HepG2 (cell line): ENCODE data around the gene BMX. TPM values are rescaled to one million over a fixed set of nuclear protein-coding genes. Genes with fewer than 3 reads are reported as not detected.

Experiments
- ATAC-seq: fragments of 200-7000 bp; cut with Tn5 transposase; 3 replicates; pipeline ENCODE4 v1.9.1; 2020; ENCODE audit warnings: mild to moderate bottlenecking, moderate library complexity
- BruUV-seq: library from RNA; stranded (reverse); fragments of 400-500 nt; replicated peaks from 2 replicates; lab custom pipeline; 2021; lab: Mats Ljungman, UMichigan
- CTCF ChIA-PET: fragments of 300-600 bp; formaldehyde crosslinking; extraction: SDS; loops from one replicate; lab custom pipeline; 2021; ENCODE audit warnings: low total read pairs, inconsistent platforms, low intra/inter-chr PET ratio; lab: Yijun Ruan, JAX
- POLR2A ChIA-PET: fragments of 350-600 bp; sonication (Branson Sonifier 250); formaldehyde crosslinking; loops from one replicate; lab custom pipeline; 2020; ENCODE audit warnings: antibody characterized with exemption, inconsistent platforms; lab: Yijun Ruan, JAX
- DNase-seq: peaks from one replicate; pipeline ENCODE4 v3.0.0-alpha.2; 2015; ENCODE audit warnings: low spot score
- FAIRE-seq: peaks from 3 replicates; lab custom pipeline; 2011; peaks lifted over from hg19 to GRCh38; lab: Jason Lieb, UNC
- H2AFZ ChIP-seq: one replicate; pipeline ENCODE4 v1.6.1; 2011; ENCODE audit warnings: low read length, inconsistent platforms
- H3K27ac ChIP-seq: fragments of 300-600 bp; 3 replicates; pipeline ENCODE4 v1.8.0; 2011; ENCODE audit warnings: mixed run types, mild to moderate bottlenecking, mixed read lengths, low read length, inconsistent platforms; ENCODE audit not compliant: insufficient read depth; ENCODE audit errors: extremely low read length
- H3K27me3 ChIP-seq, 2 experiments: fragments of 200-600 bp in 1 of 2; 2 replicates in 1 of 2; 3 replicates in 1 of 2; pipeline versions ENCODE4 v1.6.0 to v1.8.0; 2011; ENCODE audit warnings: low read length in 2 of 2, mild to moderate bottlenecking in 2 of 2, moderate library complexity in 2 of 2, inconsistent platforms in 1 of 2; ENCODE audit not compliant: insufficient read depth in 2 of 2, control insufficient read depth in 1 of 2
- H3K36me3 ChIP-seq, 2 experiments: fragments of 200-600 bp in 1 of 2; replicated peaks in 1 of 2; 2 replicates in 1 of 2; 3 replicates in 1 of 2; pipeline versions ENCODE4 v1.5.1 to v1.8.0; 2011; ENCODE audit warnings: low read length in 2 of 2, inconsistent platforms in 1 of 2; ENCODE audit not compliant: insufficient read depth in 2 of 2, control insufficient read depth in 1 of 2
- H3K4me1 ChIP-seq: 2 replicates; pipeline ENCODE4 v1.5.1; 2012; ENCODE audit warnings: low read length, inconsistent platforms; ENCODE audit not compliant: insufficient read depth
- H3K4me2 ChIP-seq: 2 replicates; pipeline ENCODE4 v1.6.0; 2011; ENCODE audit warnings: low read depth, low read length, inconsistent platforms
- H3K4me3 ChIP-seq, 3 experiments: fragments of 200-600 bp in 1 of 3; sonication (generic), shearing (Covaris generic) in 1 of 3; replicated peaks in 1 of 3; 2 replicates each; pipeline ENCODE4 v1.5.1; 2011 to 2016; ENCODE audit warnings: low read length in 3 of 3, inconsistent platforms in 2 of 3, low read depth in 2 of 3, mild to moderate bottlenecking in 2 of 3, control low read depth in 1 of 3, mixed read lengths in 1 of 3; ENCODE audit not compliant: insufficient read depth in 1 of 3
- H3K79me2 ChIP-seq: one replicate; pipeline ENCODE4 v1.6.1; 2011; ENCODE audit warnings: low read length, inconsistent platforms; ENCODE audit not compliant: insufficient read depth
- H3K9ac ChIP-seq: 2 replicates; pipeline ENCODE4 v1.6.0; 2011; ENCODE audit warnings: mild to moderate bottlenecking, low read depth, low read length, inconsistent platforms; ENCODE audit not compliant: insufficient read depth
- H3K9me3 ChIP-seq: 2 replicates; pipeline ENCODE4 v1.5.1; 2012; ENCODE audit warnings: mild to moderate bottlenecking, low read length
- H4K20me1 ChIP-seq: 2 replicates; pipeline ENCODE4 v1.6.0; 2011; ENCODE audit warnings: inconsistent platforms, mild to moderate bottlenecking, low read length, moderate library complexity; ENCODE audit not compliant: insufficient read depth
- ATF1 ChIP-seq: IDR thresholded peaks from 2 replicates; pipeline ENCODE4 v1.6.1; 2016; ENCODE audit warnings: mild to moderate bottlenecking, control low read depth
- BRD4 ChIP-seq: sonication (generic); formaldehyde crosslinking; IDR thresholded peaks from 2 replicates; pipeline ENCODE4 v1.4.0; 2020; ENCODE audit warnings: missing genetic modification reagents
- FOXA1 ChIP-seq, 2 experiments: fragments of 450-650 bp in 1 of 2; sonication (generic) in 1 of 2; formaldehyde crosslinking in 1 of 2; IDR thresholded peaks; 2 replicates each; pipeline versions ENCODE4 v1.4.0 to v1.6.1; 2016 to 2020; ENCODE audit warnings: missing genetic modification reagents in 1 of 2
- GTF3A ChIP-seq: sonication (generic); formaldehyde crosslinking; conservative IDR thresholded peaks from 2 replicates; pipeline ENCODE4 v1.4.0; 2020; ENCODE audit warnings: mild to moderate bottlenecking, missing genetic modification reagents
- KAT8 ChIP-seq: IDR thresholded peaks from 2 replicates; pipeline ENCODE4 v1.6.1; 2016; ENCODE audit warnings: missing genetic modification reagents, missing compliant biosample characterization
- MXI1 ChIP-seq: IDR thresholded peaks from 3 replicates; pipeline ENCODE4 v1.6.1; 2012; ENCODE audit warnings: low read depth, low read length, inconsistent platforms, borderline replicate concordance
- RFX3 ChIP-seq: IDR thresholded peaks from 2 replicates; pipeline ENCODE4 v1.6.1; 2016; ENCODE audit warnings: missing biosample characterization, missing genetic modification reagents
- ZBTB1 ChIP-seq: sonication (generic); formaldehyde crosslinking; IDR thresholded peaks from 2 replicates; pipeline ENCODE4 v1.4.0; 2020; ENCODE audit warnings: missing genetic modification reagents, borderline replicate concordance
- ZBTB38 ChIP-seq: sonication (generic); formaldehyde crosslinking; IDR thresholded peaks from 2 replicates; pipeline ENCODE4 v1.5.1; 2020; ENCODE audit warnings: mild to moderate bottlenecking, missing genetic modification reagents
- ZNF251 ChIP-seq: sonication (generic); formaldehyde crosslinking; IDR thresholded peaks from 2 replicates; pipeline ENCODE4 v1.9.0; 2021; ENCODE audit warnings: mild to moderate bottlenecking, missing genetic modification reagents
- ZNF407 ChIP-seq: sonication (generic); formaldehyde crosslinking; IDR thresholded peaks from one replicate; pipeline ENCODE4 v1.5.1; 2020; ENCODE audit warnings: mild to moderate bottlenecking, missing genetic modification reagents; ENCODE audit errors: not compliant biosample characterization
- ZNF713 ChIP-seq: sonication (generic); formaldehyde crosslinking; IDR thresholded peaks from 2 replicates; pipeline ENCODE4 v1.4.0; 2020; ENCODE audit warnings: mild to moderate bottlenecking, missing genetic modification reagents
- ZNF770 ChIP-seq: sonication (generic); formaldehyde crosslinking; IDR thresholded peaks from 2 replicates; pipeline ENCODE4 v1.5.0; 2020; ENCODE audit warnings: mild to moderate bottlenecking, missing genetic modification reagents
- ZNF775 ChIP-seq: sonication (generic); formaldehyde crosslinking; IDR thresholded peaks from 2 replicates; pipeline ENCODE4 v1.4.0; 2020; ENCODE audit warnings: missing genetic modification reagents, mild to moderate bottlenecking, moderate library complexity, borderline replicate concordance
- WGBS: methylation state at CpG from one replicate; pipeline ENCODE4 v1.1.6; 2017; ENCODE audit warnings: low lambda C conversion rate; 5-methylcytosine and 5-hydroxymethylcytosine counted together
- in situ Hi-C: cut with HindIII; loops from 2 replicates; pipeline ENCODE4 v1.10.0; 2017; ENCODE audit warnings: low pct_unique_long_range_greater_than_20kb; ENCODE audit not compliant: extremely low pct_ligation_motif_present
- intact Hi-C: fragments of 100-400 bp; cut with micrococcal nuclease; formaldehyde crosslinking; loops from one replicate; pipeline ENCODE4 v1.10.0; 2022; ENCODE audit not compliant: unreplicated experiment
- polyA plus RNA-seq, 8 experiments: library from polyadenylated mRNA; depleted of rRNA in 3 of 8; stranded (reverse) in 7 of 8; unstranded in 1 of 8; fragments of >200 nt; fragmentation: Illumina TruSeq in 4 of 8; extraction: Trizol in 4 of 8; gene quantifications; 2 replicates each; pipeline versions ENCODE4 v1.2.1 to v1.2.3, GENCODE V29; 2011 to 2016; ENCODE audit warnings: low read depth in 4 of 8, missing spikeins in 1 of 8, mixed read lengths in 1 of 8; ENCODE audit not compliant: insufficient read depth in 1 of 8
- total RNA-seq, 5 experiments: library from RNA; depleted of rRNA; stranded (reverse); fragments of >200 nt; fragmentation: Illumina TruSeq; extraction: Trizol; gene quantifications; 2 replicates each; pipeline ENCODE4 v1.2.3, GENCODE V29; 2016; ENCODE audit warnings: low read depth in 1 of 5

The BMX gene
- total and polyA plus RNA-seq, 2 of the 13 experiments (the other 11 are each of a cell fraction or from before 2014, with no cell fraction given): not detected

- 7% methylated on average over 4 of the region's 5 CpGs for WGBS
- Histone ChIP-seq H2AFZ (no peak overlapping the region), H3K4me1 (no peaks in the 10 kb centered on the region), H3K79me2 (no peaks in the 10 kb centered on the region), H4K20me1 (no peaks in the 10 kb centered on the region), H3K27me3 (no peaks in the 10 kb centered on the region), H3K9me3 (no peaks in the 10 kb centered on the region), H3K9ac (no peak overlapping the region), H3K4me3 (no peak overlapping the region), H3K4me2 (no peak overlapping the region), H3K36me3 (no peaks in the 10 kb centered on the region), H3K27ac (no peak overlapping the region)
- CTCF ChIA-PET: no interaction called here
- intact Hi-C loops (no loop called here), in situ Hi-C loops (no loop called here)
- no peak for ATAC-seq
- no TSS peak for BruUV-seq
- DNase-seq: no peak
- FAIRE-seq: no peak
- POLR2A ChIA-PET: no interaction called here
- TF ChIP-seq KAT8 (CRISPR knock-in tag) (no peak), MXI1 (no peak), ZNF770 (CRISPR knock-in tag) (no peak), GTF3A (CRISPR knock-in tag) (no peak), ZNF251 (no peak), FOXA1 (IDR thresholded peaks at IDR 0.05) (no peak), FOXA1 (CRISPR knock-in tag; IDR thresholded peaks at IDR 0.05) (no peak), ATF1 (CRISPR knock-in tag) (no peak), ZNF775 (CRISPR knock-in tag) (no peak), ZNF407 (CRISPR knock-in tag) (no peak), RFX3 (CRISPR knock-in tag) (no peak), ZBTB38 (CRISPR knock-in tag) (no peak), ZBTB1 (CRISPR knock-in tag) (no peak), BRD4 (no peak), ZNF713 (CRISPR knock-in tag) (no peak)
These were observed 79.5 kb downstream of the BMX start for GRCh38 chrX:15579778-15580747.
